GM19328 (cell line): ENCODE measurements around the gene CNPY1.
"Not testable (repeated sequence)": the region's sequence is repeated elsewhere in the genome, so short reads cannot be mapped to it uniquely, and the experiment has no call there.

Experiments
- ATAC-seq: cut with Tn5 transposase; IDR thresholded peaks from one replicate; pipeline ENCODE4 v1.9.1; 2021; ENCODE audit warnings: mild to moderate bottlenecking, moderate library complexity; ENCODE audit not compliant: unreplicated experiment

The CNPY1 gene

GRCh38 chr7:155579565-155579964, 33.2 kb upstream of the CNPY1 start:
- ATAC-seq, result no peak

DNA sequence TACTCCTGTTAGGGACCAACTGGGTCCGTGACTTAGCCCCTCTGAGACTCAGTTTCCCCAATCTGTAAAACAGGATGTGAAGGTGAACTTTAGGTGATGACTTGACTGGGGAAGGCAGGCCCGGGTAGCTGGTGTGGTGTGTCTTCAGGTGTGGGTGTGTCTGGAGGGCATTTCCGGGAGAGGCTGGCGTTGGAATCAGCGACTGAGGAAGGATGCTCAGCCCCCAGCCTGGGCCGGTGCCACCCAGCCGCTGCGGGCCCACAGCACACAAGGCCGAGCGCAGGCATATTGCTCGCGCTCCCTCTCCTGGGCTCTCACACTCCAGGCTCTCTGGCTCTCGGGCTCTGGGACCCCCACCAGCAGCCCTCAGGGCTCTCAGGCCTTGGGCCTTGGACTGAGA, 31.7 kb upstream of the CNPY1 start:
- ATAC-seq, result no peak

- ATAC-seq, result no peak
These were observed 31.1 kb upstream of the CNPY1 start for GRCh38 chr7:155577509-155577905.

DNA sequence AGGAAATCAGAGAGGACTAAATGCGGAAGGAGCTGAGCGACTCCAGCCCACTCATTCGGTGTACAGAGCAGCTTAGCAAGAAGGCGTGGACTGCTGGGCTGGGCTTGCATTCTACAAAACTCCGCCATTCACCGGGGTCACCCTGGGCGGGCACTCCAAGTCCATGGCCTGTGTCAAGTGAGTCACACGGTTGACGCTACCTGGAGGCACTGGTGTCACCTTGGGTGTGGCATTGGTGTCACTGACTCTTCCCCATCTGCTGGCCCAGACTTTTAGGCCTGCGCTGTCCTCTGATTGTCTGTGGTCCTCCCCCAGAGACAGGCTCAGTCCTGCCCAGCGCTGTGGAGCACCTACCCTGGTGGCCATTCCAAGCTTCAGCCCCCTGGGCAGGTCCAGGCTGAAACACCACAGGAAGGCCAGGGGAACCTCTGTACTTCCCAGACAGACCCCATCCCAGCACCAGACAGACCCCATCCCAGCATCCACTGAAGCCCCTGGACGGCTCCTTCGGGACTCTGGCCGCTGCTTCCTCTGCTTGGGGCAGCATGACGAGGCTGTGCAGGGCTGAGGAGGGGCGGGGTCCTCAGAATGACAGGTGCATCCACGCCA, 30.6 kb upstream of the CNPY1 start:
- ATAC-seq, result no peak

GRCh38 chr7:155576416-155576815, 30.1 kb upstream of the CNPY1 start:
- no peak for ATAC-seq

- no peak for ATAC-seq
These were observed 28.4 kb upstream of the CNPY1 start for GRCh38 chr7:155574556-155575290.

DNA sequence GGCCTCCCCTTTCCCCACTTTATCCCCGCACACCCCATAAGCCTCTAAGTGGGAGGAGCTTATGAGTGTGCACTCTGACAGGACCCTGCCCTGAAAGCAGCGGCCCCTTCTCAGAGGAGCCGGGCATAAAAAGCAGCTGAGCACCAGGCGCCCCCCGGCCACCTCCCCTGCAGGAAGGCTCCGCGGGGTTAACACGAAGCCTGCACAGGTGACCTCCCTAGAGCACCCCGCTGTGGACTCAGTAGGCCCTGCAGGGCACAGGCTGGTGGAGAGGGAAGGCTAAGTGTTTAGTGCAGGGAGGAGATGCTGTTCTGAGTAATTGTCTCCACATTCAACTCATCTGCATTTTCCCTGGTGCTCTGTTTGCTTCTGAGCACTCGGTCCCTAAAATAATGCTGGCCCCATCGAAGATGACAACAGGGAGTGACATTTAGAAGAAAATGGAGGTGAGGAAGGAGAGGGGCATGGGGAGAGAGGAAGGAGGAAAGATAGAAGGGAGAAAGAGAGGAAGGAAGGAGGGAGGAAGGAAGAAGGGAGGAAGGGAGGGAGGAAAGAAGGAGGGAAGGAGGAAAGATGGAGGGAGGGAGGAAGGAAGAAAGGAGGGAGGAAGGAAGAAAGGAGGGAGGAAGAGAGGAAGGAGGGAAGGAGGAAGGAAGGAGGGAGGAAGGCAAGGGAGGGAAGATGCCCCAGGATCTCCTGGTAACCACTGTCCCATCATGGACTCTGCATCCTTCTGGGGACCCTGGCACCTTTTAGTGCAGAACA, 25.4 kb upstream of the CNPY1 start:
- ATAC-seq, result no peak

GRCh38 chr7:155570991-155571390, 24.6 kb upstream of the CNPY1 start:
- no peak for ATAC-seq

DNA sequence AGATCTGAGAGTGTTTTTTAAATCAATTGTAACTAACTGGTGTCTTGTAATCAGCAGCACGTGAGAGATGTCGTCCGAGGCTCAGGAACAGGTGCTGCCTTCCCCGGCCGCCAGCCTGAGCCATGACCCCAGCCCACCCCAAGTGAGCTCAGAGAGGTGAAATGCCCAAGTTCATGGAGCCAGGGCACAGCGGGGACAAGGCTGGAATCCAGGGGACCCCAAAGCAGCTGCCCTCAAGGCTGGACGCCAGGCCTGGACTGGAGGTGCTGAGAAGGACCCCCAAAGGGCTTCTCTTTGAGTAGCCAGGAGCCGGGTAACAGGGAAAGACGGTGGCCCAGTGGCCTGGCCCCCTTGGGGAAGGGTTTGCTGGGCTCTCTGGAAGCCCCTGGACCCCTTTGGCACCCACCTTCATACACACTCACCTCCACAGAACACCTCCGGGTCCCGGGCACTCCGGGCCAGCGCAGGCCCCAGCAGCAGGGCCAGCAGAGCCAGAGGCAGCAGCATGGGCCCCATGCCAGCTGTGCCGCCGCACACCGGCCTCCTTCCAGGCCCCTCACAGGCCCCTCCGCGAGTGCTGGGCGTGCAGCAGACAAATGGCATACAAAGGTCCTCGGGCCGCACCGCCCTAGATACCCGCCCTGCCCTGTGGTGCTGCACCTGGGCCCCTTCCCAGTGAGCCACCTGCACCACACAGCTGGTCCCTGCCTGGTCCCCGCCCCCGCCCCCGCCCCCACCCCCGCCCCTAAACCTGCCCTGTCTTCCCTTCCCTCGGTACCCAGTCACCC, 24.0 kb upstream of the CNPY1 start:
- no peak for ATAC-seq

DNA sequence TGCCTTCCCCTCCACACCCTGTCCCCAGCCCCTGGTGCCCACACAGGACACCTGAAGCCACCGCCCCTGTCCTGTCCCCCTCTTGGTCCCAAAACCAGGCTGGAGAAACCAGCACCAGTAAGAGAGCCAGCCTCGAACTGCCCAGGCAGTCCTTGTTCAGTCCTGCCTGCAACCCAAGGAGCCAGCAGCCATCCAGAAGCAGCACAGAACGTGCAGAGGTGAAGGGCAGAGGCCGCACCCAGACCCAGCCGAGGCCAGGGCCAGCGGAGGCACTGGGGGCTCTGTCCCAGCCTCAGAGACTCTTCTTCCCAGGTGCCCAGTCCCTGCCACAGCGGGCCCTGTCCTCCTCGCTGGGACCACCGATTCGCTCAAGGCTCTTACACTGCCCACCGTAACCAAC, 23.3 kb upstream of the CNPY1 start:
- ATAC-seq, result no peak

GRCh38 chr7:155568842-155569494, 22.6 kb upstream of the CNPY1 start:
- ATAC-seq, result no peak

DNA sequence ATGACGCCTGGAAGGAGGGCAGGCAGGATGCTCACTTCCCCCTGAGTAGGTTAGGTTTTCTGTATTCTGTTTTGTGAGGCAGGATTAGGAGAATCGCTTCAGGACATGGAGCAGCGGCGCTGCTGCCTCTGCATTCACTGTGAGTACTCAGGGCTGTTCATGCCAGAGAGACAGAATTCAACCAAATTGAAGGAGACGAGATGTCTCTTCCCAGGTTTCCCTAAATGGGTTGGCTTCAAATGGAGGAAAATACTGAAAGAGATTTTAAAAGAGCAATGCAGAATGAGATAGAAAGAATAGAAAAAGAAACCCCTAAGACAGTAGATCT, 21.9 kb upstream of the CNPY1 start:
- no peak for ATAC-seq

DNA sequence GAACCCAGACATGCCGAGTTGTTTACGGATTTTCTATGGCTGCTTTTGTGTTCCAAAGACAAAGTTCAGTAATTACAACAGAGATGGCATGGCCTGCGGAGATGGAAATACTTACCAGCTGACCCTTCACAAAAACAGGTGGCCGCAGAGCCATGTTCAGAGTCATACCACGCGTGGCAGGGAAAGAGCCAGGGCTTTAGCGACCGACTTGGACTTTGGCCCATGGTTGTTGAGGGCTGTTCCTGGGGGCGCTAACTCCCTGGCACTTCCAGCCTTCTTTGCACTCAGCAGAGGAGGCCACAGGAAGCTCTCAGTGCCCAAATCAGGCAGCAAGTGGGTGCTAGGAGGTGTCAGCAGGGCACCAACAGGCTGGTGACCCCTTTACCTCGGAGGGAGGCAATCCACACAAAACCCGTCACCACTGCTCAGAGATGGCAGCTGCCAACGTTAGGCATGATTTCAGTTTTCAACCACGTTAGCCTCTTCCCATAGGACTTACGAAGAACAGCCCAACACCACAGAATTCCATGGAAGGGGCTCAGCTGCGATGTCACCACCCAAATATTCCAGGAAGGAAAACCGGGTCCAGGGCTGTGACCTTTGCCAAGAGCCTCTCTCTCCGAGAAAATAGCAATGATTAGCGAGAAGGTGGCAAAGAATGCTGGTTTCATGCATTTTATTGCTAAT, 21.4 kb upstream of the CNPY1 start:
- ATAC-seq, result no peak

- ATAC-seq, result no peak
These were observed 19.9 kb upstream of the CNPY1 start for GRCh38 chr7:155566011-155566836.

GRCh38 chr7:155565596-155565995, 19.2 kb upstream of the CNPY1 start:
- ATAC-seq, result no peak

DNA sequence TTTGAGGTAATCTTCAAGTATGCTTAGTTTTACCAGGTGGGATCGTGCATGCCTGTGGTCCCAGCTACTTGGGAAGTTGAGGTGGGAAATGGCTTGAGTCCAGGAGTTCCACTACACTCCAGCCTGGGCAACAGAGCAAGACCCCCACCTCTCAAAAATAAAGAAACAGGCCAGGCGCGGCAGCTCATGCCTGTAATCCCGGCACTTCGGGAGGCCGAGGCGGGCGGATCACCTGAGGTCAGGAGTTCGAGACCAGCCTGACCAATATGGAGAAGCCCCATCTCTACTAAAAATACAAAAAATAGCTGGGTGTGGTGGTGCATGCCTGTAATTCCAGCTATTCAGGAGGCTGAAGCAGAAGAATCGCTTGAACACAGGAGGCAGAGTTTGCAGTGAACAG, 16.6 kb upstream of the CNPY1 start:
- not testable (repeated sequence) for ATAC-seq

DNA sequence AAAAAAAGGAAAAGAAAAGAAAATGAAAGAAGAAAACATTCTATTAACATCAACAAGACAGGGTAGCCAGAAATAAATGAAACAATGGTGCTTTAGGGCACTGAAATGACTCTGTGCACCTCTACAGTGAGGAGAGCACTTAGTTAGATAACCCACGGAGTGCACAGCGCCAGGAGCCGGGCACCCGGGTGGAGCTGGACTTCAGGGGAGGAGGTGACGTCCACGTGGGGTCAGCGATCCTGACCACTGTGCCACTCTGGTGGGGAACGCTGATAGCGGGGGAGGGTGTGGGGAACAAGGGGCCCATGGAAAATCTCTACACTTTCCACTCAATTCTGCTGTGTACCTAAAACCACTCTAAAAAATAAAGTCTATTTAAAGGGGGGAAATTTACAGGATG, 15.7 kb upstream of the CNPY1 start:
- no peak for ATAC-seq

DNA sequence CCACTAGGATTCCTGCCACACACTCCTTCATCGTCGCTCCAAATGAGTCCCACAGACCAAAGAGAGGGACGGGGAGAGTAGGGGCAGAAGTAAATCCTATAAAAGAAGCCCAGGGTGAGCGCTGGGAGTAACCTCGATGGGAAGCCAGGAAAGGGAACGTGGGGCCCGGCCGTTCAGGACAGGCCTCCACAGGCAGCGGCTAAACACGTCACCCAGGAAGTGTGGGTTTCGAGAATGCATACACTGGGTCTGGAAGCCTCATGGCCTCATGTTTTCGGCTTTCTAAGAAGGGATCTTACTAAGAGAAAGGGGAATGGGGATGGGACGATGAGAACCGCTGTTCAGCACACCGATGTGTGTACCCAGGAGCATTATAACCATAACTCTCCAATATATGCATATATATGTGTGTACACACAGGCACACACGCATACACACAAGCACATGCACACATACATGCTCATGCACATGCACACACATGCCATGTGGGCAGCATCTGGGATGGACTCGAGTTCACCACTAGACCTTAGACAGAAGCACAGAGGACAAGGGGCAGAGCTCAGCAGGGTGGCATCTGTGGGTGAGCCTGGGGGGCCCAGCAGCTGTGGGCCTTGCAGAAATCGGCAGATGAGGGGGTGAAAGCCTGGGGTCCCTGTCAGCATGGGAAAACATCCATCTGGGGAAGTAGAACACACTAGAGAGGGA, 14.8 kb upstream of the CNPY1 start:
- no peak for ATAC-seq
